Fibroblast of peridontal ligament (primary cell): Measurements from ENCODE around the gene HIGD2A.
"Not testable (repeated sequence)": the region's sequence is repeated elsewhere in the genome, so short reads cannot be mapped to it uniquely, and the experiment has no call there.

Experiments
- DNase-seq: peaks from one replicate; pipeline ENCODE4 v3.0.0-alpha.2; 2010; ENCODE audit errors: extremely low read depth

The HIGD2A gene

GRCh38 chr5:176394881-176395675, 6.5 kb downstream of the HIGD2A start:
- no peak for DNase-seq

- no peak for DNase-seq
Observed at GRCh38 chr5:176396330-176396729, 7.8 kb downstream of the HIGD2A start.

GRCh38 chr5:176397736-176398420, 9.3 kb downstream of the HIGD2A start:
- DNase-seq, result no peak

GRCh38 chr5:176400382-176401156, 12.0 kb downstream of the HIGD2A start:
- no peak for DNase-seq

DNA sequence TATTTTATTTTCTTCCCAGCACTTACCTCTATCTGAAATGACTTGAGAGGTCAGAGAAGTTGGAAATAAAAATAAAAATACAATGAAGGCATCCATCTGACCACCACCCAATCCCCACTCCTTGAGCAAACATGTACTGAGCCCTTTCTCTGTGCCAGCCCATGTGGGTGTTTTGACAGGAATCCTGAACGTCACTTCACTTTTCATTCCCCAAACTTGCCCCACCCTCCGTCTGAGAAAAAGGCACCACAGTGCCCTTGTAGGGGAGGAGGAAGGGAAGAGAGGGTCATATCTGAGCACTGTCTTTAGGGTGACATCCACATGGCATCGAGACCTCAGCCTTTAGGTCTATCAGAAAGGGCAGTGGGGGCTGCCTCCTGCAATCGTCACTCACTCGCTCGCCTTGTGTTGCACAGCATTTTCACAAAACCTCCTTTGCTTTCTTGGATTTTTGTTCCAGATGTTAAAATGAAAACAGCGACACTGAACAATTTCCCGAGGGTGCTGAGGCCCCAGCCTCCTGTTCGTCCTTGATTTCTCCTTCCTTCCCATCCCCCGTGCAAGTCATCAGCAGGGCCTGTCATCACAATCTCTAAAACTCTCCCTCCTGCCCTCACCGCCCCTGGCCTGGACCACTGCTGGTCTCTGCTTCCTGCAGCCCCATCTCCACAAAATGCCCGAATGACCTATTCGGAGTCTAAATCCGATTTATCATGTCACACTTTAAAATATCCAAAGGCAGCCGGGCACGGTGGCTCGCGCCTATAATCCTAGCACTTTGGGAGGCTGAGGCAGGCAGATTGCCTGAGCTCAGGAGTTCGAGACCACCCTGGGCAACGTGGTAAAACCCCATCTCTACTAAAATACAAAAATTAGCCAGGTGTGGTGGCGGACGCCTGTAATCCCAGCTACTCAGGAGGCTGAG, 13.0 kb downstream of the HIGD2A start:
- no peak for DNase-seq

DNA sequence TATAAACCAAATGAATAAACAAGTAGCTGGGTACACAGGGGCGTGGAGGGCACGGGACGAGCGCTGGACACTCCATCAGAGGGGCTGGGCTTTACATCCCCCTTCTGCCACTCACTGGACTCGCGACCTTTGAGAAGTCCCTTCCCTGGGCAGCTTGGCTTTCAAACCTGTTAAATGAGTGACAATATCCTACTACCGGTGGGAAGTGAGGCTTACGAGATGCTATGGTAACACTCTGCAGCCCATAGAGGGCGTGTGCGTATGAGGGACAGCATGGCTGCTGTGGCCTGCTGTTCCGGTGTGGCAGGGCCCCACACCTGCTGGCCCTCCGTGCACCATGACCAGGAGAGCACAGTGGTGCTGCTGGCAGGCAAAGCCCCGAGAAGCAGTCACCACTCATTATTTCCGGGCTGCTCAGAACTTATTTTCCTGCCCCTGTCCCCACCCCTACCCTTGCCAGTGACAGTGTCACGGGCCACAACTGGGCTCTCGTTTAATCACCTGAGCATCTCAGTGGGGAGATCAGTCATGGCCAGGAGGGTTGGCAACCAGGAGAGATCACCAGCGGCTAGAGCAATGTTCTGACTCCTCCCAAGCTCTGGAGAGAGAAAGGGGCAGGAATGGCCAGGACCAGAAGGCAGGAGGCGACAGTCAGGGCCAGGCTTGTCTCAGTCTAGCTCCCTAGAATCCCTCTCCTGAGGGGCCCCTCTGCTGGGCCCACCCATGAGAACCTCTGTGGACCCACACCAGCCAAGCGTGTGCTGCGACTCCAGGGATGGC, 17.3 kb downstream of the HIGD2A start:
- DNase-seq, result no peak

- no peak for DNase-seq
Observed at GRCh38 chr5:176406436-176407052, 18.0 kb downstream of the HIGD2A start.

- DNase-seq, result peak; percentile 50
Observed at GRCh38 chr5:176407456-176408251, 19.1 kb downstream of the HIGD2A start.

DNA sequence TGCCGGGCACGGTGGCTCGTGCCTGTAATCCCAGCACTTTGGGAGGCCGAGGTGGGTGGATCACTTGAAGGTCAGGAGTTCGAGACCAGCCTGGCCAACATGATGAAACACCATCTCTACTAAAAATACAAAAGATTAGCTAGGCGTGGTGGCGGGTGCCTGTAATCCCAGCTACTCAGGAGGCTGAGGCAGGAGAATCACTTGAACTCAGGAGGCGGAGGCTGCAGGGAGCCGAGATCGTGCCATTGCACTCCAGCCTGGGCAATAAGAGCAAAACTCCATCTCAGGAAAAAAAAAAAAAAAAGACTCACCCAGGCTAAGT, 19.7 kb downstream of the HIGD2A start:
- DNase-seq, result not testable (repeated sequence)

DNA sequence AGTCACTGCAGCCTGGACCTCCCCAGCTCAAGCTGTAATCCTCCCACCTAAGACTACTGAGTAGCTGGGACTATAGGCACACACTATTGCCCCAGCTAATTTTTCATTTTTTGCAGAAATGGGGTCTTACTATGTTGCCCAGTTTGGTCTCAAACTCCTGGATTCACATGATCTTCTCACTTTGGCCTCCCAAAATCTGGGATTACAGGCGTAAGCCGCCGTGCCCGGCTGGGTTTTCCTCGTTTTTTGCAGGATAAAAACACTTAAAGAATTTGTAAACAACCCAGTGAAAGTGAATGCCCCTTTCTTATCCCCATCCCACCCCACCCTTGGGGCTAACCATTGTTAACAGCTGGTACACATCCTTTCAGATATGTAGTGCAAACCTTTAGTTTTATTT, 20.0 kb downstream of the HIGD2A start:
- DNase-seq, result no peak

- no peak for DNase-seq
Observed at GRCh38 chr5:176409765-176410164, 21.2 kb downstream of the HIGD2A start.

DNA sequence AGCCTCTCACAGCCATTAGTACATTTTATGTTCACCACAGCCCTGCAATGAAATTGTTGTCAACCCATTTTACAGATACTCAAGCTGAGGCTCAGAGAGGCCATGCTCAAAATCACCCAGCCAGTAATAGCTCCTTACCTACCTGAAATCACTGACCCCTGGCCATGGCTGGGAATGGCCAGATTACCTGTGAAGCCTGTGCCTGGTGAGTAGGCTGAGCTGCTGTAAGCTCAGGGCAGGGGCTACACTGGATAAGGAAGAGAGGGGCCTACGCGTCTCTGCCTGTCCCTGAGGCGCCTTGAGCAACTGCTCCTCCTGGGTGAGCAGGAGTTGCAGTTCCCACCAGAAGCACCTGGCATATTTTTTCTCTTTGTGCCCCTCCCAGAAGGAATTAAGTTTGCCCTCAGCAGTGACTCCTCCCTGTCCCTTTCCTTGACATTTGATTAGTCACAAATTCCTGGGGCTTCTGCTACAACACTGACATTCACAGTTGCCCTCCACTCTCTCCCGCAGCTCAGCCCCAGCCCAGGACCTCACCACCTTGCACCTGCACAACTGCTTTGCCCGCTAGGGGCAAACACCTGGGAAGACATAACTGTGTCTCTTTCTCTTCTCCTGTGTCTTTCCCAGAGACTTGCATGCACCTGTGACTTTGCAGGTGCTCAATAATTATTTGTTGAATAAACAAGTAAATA, 22.1 kb downstream of the HIGD2A start:
- no peak for DNase-seq

DNA sequence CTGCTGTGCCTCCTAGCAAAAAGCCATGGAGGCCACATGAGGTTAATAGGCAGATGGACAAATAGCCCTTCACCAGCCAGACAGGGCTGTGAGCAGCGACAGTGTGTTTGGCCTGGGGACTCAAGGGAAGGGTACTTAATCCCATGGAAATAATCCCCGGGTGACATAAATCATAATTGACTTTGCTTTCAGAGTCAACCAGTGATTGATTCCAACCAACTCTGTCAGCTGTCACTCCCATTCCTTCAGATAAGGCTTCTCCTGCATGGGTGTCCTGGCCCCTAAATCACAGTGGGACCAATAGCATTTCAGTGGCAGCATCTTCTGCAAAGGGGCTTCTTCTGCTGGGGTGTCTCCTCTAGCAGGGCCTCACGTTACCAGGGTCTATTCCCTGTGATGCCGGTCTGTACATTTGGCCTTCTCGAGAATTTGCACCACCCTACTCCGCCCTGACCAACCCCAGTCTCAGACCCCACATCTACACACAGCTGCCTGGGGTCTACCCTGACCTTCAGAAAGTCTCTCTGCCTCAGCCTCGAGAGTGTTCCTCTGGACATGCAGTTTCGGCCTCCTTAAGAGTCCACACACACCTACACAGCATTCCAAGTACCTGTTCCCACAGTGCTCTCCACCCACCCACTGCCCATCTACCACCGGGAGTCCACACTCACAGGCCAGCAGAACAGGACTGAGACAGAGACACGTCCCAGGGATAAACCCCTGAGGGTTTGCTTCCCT, 24.1 kb downstream of the HIGD2A start:
- no peak for DNase-seq

GRCh38 chr5:176413255-176413565, 24.7 kb downstream of the HIGD2A start:
- peak; percentile 25 for DNase-seq

GRCh38 chr5:176413709-176414191, 25.2 kb downstream of the HIGD2A start:
- no peak for DNase-seq

GRCh38 chr5:176414704-176415103, 26.2 kb downstream of the HIGD2A start:
- DNase-seq, result no peak

DNA sequence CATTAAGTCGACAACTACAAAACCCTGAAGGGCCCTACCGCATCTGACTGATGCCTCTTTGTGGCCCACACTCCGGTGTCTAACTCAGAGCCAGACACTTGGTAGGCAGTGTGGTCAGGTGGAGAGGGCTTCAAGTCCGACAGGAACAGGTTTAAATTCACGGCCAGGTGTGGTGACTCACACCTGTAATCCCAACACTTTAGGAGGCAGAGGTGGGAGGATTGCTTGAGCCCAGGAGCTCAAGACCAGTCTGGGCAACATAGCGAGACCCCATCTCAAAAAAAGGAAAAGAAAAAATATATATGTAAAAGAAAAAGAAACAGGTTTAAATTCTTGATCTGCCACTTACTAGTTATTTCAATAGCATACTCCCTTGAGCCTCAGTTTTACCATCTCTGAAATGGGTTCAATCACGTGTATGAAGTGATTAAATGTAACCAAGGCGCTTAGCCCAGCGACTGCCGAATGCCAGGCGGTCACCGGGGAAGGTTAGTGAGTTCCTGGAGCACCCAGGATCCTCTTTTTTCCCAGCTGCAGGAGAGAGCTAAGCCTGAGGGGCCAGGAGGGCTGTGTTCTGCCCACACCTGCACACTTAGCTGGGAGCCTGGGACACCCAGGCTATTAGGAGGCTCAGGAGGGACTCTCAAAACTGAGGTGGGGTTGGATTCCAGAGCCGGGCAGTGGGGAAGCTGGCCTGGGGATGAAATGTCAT, 26.8 kb downstream of the HIGD2A start:
- no peak for DNase-seq
